Stomach smooth muscle (tissue), 2 donors: ENCODE data around the gene RASAL1.

Experiments used
- H3K27ac ChIP-seq: one replicate; pipeline ENCODE4 v1.7.0; 2013; ENCODE audit warnings: mild to moderate bottlenecking, low read length, inconsistent platforms
- H3K27me3 ChIP-seq, 2 donors: one replicate each; pipeline ENCODE4 v1.7.0; 2013; ENCODE audit warnings: low read length in 2 of 2; ENCODE audit not compliant: insufficient read depth in 2 of 2, control insufficient read depth in 1 of 2
- H3K36me3 ChIP-seq, 2 donors: one replicate each; pipeline ENCODE4 v1.7.0; 2013; ENCODE audit warnings: low read length in 2 of 2; ENCODE audit not compliant: control insufficient read depth in 2 of 2, insufficient read depth in 2 of 2
- H3K4me1 ChIP-seq: one replicate; pipeline ENCODE4 v1.7.0; 2013; ENCODE audit warnings: low read length; ENCODE audit not compliant: control insufficient read depth, insufficient read depth
- H3K4me3 ChIP-seq, 2 donors: one replicate each; pipeline ENCODE4 v1.7.0; 2013; ENCODE audit warnings: low read length in 2 of 2
- H3K9ac ChIP-seq, 2 donors: one replicate each; pipeline ENCODE4 v1.7.0; 2013; ENCODE audit warnings: low read length in 2 of 2, mild to moderate bottlenecking in 1 of 2
- H3K9me3 ChIP-seq, 2 donors: one replicate each; pipeline ENCODE4 v1.7.0; 2013; ENCODE audit warnings: low read length in 2 of 2; ENCODE audit not compliant: control insufficient read depth in 2 of 2
- donor health status: healthy.
- donor health status: Pancreatic carcinoma.

Gene RASAL1

DNA sequence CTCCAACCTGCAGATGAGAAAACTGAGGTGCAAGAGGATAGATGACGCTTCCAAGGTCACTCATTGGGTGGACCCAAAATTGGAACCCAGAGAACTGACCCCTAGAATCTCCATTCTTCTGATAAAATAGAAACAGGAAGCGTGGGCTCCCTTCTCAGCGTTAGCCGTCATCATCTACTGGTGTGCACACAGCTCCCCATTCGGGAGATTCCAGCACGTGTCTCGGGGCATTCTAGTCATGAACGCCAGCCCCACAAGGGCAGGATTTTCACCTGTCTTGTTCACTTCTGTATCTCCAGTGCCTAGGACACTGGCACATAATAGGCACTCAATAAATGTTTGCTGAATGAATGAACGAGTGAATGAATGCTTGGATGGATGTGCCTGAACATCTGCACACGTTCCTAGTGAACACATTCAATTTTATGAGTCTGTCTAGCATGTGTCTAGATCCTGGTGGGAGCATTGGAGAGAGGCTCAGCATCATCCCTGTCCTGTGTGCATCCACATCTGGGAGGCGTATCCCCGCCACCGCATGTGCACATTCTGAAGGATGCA, 30.5 kb downstream of the RASAL1 start:
- peaks cover 14 to 24% of the 10 kb centered on the region in 2 donors for H3K27me3 ChIP-seq
- H3K36me3 ChIP-seq: no peaks in the 10 kb centered on the region
- no peaks in the 10 kb centered on the region for H3K9me3 ChIP-seq
- no peak overlapping the region for H3K4me3 ChIP-seq
- H3K4me1 ChIP-seq: no peaks in the 10 kb centered on the region
- H3K9ac ChIP-seq: no peak overlapping the region
- no peak overlapping the region for H3K27ac ChIP-seq

GRCh38 chr12:113103756-113104450, 31.7 kb downstream of the RASAL1 start:
- Histone ChIP-seq H3K9me3 (no peaks in the 10 kb centered on the region), H3K9ac (no peak overlapping the region), H3K4me3 (no peak overlapping the region), H3K27ac (no peak overlapping the region), H3K4me1 (no peaks in the 10 kb centered on the region), H3K36me3 (no peaks in the 10 kb centered on the region), H3K27me3 (peaks cover 19 to 26% of the 10 kb centered on the region in 2 donors)

- peaks cover 19 to 29% of the 10 kb centered on the region in 2 donors for H3K27me3 ChIP-seq
- no peaks in the 10 kb centered on the region for H3K9me3 ChIP-seq
- no peak overlapping the region for H3K4me3 ChIP-seq
- no peak overlapping the region for H3K9ac ChIP-seq
- H3K27ac ChIP-seq: no peak overlapping the region
- H3K36me3 ChIP-seq: no peaks in the 10 kb centered on the region
- H3K4me1 ChIP-seq: no peaks in the 10 kb centered on the region
Measured at GRCh38 chr12:113102811-113103210, 32.8 kb downstream of the RASAL1 start.

DNA sequence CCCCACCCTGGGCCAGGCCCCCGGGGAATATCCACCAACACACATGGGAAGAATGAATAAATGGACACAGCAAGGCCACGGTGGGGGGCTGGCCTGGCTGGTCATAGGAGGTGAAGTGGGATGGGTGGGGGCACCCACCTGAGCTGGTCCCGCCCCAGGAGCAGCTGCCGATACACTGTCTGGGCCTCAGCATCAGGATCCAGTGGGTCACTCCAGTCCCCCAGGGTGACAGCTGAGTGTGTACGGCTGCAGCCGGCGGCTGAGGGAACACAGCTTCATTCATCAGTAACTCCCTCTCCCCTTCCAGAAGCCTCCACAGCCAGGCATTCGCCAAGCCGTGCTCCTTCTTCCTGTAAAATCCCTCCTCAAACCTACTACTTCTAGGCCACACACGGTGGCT, 33.8 kb downstream of the RASAL1 start:
- Histone ChIP-seq H3K36me3 (no peaks in the 10 kb centered on the region), H3K27ac (no peak overlapping the region)

GRCh38 chr12:113099764-113100163, 35.8 kb downstream of the RASAL1 start:
- Histone ChIP-seq H3K27ac (no peak overlapping the region), H3K9ac (no peak overlapping the region), H3K9me3 (no peaks in the 10 kb centered on the region)

More for the DNA sequence above, 33.8 kb downstream of the RASAL1 start:
- Histone ChIP-seq H3K9me3 (no peaks in the 10 kb centered on the region), H3K27me3 (peaks cover 19 to 29% of the 10 kb centered on the region in 2 donors), H3K9ac (no peak overlapping the region), H3K4me3 (no peak overlapping the region), H3K4me1 (no peaks in the 10 kb centered on the region)

DNA sequence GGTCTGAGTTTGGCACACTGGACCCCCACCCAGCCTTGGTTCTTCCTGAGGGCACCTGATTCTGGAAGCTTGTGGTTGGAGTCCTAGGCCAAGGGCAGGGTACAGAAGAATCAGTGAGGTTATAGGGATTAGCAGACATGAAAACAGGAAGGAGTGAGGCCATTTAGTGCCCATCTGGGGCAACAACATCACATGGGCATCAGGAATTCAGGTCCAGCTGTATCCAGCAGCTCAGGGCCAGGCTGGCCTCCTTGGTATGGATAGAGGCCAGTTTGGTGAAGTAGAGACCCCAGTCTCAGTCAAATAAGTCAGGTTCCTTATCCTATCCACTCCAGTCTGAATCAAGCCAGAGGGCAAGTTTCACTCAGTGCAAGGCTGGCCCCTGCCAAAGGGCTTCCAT, 36.2 kb downstream of the RASAL1 start:
- H3K9me3 ChIP-seq: no peaks in the 10 kb centered on the region

More at GRCh38 chr12:113099764-113100163, 35.8 kb downstream of the RASAL1 start:
- Histone ChIP-seq H3K27me3 (peaks cover 16 to 25% of the 10 kb centered on the region in 2 donors), H3K4me3 (no peak overlapping the region), H3K4me1 (no peaks in the 10 kb centered on the region), H3K36me3 (no peaks in the 10 kb centered on the region)

GRCh38 chr12:113098441-113099028, 37.0 kb downstream of the RASAL1 start:
- Histone ChIP-seq H3K36me3 (no peaks in the 10 kb centered on the region), H3K27ac (no peak overlapping the region), H3K4me1 (no peaks in the 10 kb centered on the region), H3K4me3 (no peak overlapping the region), H3K9ac (no peak overlapping the region), H3K9me3 (no peaks in the 10 kb centered on the region), H3K27me3 (peaks cover 15 to 20% of the 10 kb centered on the region in 2 donors)

More for the DNA sequence above, 36.2 kb downstream of the RASAL1 start:
- Histone ChIP-seq H3K4me1 (no peaks in the 10 kb centered on the region), H3K9ac (no peak overlapping the region), H3K27me3 (peaks cover 18 to 25% of the 10 kb centered on the region in 2 donors), H3K36me3 (no peaks in the 10 kb centered on the region), H3K4me3 (no peak overlapping the region), H3K27ac (no peak overlapping the region)

DNA sequence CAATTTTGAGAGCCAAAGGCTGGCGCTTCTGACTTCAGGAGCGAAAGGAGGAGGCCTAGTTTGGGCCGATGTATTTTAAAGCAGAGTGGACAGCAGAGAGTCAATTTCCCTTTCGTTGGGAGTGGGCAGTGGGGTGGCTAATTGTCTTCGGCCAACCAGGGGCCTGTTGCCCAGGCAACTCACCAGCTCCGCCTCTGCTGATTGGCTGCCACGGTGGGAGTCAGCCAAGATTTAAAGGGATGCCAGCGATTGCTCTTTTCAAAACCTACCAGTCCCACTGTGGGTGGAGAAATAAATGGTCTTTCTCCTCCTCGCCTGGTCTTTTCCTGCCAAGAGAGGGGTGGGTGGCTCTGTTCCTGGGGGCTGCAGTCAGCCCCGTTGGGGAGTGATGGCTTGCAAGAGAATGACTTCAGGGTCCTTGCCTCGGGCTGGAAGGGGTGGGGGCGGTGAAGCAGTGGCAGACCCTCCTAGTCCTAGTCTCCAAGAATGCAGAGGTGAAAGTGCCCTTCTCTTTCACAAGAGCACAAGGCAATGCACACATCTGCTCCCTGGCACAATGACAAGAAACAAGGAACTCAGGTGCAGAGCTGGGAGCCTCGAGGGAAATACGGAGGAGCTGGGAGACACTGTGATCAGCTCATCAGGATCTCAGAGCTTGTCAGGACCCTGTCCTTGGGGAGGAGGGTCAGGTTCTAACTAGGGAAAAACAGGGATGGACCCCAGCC, 37.7 kb downstream of the RASAL1 start:
- no peaks in the 10 kb centered on the region for H3K36me3 ChIP-seq
- no peaks in the 10 kb centered on the region for H3K4me1 ChIP-seq
- H3K4me3 ChIP-seq: no peak overlapping the region
- H3K27ac ChIP-seq: no peak overlapping the region
- H3K27me3 ChIP-seq: peaks cover 16 to 25% of the 10 kb centered on the region in 2 donors
- no peak overlapping the region for H3K9ac ChIP-seq
- no peaks in the 10 kb centered on the region for H3K9me3 ChIP-seq

GRCh38 chr12:113096675-113097461, 38.7 kb downstream of the RASAL1 start:
- H3K27ac ChIP-seq: no peak overlapping the region
- H3K36me3 ChIP-seq: no peaks in the 10 kb centered on the region
- H3K4me3 ChIP-seq: no peak overlapping the region
- H3K27me3 ChIP-seq: peaks cover 18 to 23% of the 10 kb centered on the region in 2 donors
- H3K4me1 ChIP-seq: no peaks in the 10 kb centered on the region
- H3K9me3 ChIP-seq: no peaks in the 10 kb centered on the region
- H3K9ac ChIP-seq: no peak overlapping the region

GRCh38 chr12:113095405-113095804, 40.2 kb downstream of the RASAL1 start:
- Histone ChIP-seq H3K9ac (no peak overlapping the region), H3K36me3 (no peaks in the 10 kb centered on the region), H3K27me3 (peaks cover 21 to 29% of the 10 kb centered on the region in 2 donors), H3K4me3 (no peak overlapping the region), H3K4me1 (no peaks in the 10 kb centered on the region), H3K27ac (no peak overlapping the region), H3K9me3 (no peaks in the 10 kb centered on the region)
